ENCODE measurements around the gene FERMT3.

DNA sequence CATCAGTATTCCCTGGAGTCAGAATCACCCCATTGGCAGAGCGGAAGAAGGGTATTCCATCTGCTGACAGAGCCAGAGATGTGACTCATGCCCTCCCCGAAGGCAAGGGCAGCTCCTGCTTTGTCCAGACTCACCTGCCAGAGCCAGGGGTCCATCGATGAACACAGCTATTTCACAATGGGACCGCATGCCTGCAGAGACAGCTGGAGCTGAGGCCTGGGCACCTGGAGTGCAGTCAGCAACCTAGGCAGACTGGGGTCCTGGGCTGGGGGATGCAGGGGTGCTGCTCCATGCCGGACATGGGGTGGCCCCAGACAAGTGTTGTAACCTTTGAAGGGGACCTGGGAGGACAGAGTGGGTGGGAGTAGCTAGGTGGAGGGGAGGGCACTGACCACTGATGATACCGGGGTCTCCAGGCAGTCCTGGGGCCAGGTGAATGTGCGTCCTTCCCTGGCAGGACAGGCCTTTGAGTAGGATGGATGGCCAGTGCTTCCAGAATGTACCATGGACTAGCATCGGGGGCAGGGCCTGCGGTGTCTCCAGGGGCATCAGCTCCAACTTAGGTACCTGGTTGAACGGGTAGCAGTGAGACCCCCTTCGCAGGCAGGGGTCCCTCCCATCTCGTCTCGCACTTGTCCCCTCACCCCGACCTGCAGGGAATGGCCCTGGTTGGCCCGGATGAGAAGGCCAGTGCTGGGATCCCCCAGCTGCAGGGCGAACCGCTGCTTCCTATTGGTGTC lies 17.8 kb downstream of the FERMT3 start:
- TF ChIP-seq, protein P1, sequence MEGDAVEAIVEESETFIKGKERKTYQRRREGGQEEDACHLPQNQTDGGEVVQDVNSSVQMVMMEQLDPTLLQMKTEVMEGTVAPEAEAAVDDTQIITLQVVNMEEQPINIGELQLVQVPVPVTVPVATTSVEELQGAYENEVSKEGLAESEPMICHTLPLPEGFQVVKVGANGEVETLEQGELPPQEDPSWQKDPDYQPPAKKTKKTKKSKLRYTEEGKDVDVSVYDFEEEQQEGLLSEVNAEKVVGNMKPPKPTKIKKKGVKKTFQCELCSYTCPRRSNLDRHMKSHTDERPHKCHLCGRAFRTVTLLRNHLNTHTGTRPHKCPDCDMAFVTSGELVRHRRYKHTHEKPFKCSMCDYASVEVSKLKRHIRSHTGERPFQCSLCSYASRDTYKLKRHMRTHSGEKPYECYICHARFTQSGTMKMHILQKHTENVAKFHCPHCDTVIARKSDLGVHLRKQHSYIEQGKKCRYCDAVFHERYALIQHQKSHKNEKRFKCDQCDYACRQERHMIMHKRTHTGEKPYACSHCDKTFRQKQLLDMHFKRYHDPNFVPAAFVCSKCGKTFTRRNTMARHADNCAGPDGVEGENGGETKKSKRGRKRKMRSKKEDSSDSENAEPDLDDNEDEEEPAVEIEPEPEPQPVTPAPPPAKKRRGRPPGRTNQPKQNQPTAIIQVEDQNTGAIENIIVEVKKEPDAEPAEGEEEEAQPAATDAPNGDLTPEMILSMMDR (IDR thresholded peaks at IDR 0.05): no peak
- no peak for TF ChIP-seq POLR2A (IDR thresholded peaks at IDR 0.05)

Measured in Peyer's patch (tissue), 4 donors.